BLaER1 treated with 17β-estradiol and CSF1 and Interleukin-3, amounts not matched to agents 10 nM and 100 nM (cell line): ENCODE results near the gene MAD1L1.
A peak's percentile ranks its signal among the peaks of the same experiment; 100 is the strongest.

Experiments
- H3K27ac ChIP-seq, 11 experiments: shearing (Covaris generic); formaldehyde crosslinking; 2 replicates each; pipeline ENCODE4 v1.8.1; 2022
- H3K27me3 ChIP-seq, 11 experiments: shearing (Covaris generic); formaldehyde crosslinking; 2 replicates each; pipeline ENCODE4 v1.8.1; 2022
- H3K36me3 ChIP-seq, 11 experiments: shearing (Covaris generic); formaldehyde crosslinking; 2 replicates each; pipeline ENCODE4 v1.8.1; 2022
- H3K4me1 ChIP-seq, 10 experiments: shearing (Covaris generic); formaldehyde crosslinking; 2 replicates each; pipeline ENCODE4 v1.8.1; 2022
- H3K4me2 ChIP-seq, 11 experiments: shearing (Covaris generic); formaldehyde crosslinking; 2 replicates each; pipeline ENCODE4 v1.8.1; 2022
- H3K4me3 ChIP-seq, 10 experiments: shearing (Covaris generic); formaldehyde crosslinking; 2 replicates each; pipeline ENCODE4 v1.8.1; 2022
- H3K9ac ChIP-seq, 11 experiments: shearing (Covaris generic); formaldehyde crosslinking; 2 replicates each; pipeline ENCODE4 v1.8.1; 2022
- H3K9me3 ChIP-seq, 11 experiments: shearing (Covaris generic); formaldehyde crosslinking; replicated peaks in 1 of 11; 2 replicates each; pipeline ENCODE4 v1.8.1; 2022
- H4K20me1 ChIP-seq, 11 experiments: shearing (Covaris generic); formaldehyde crosslinking; 2 replicates each; pipeline ENCODE4 v1.8.1; 2022
- Cebpa-rat ChIP-seq, 11 experiments: shearing (Covaris generic); IDR thresholded peaks; 2 replicates each; pipeline ENCODE4 v1.8.1; 2022

Gene MAD1L1

DNA sequence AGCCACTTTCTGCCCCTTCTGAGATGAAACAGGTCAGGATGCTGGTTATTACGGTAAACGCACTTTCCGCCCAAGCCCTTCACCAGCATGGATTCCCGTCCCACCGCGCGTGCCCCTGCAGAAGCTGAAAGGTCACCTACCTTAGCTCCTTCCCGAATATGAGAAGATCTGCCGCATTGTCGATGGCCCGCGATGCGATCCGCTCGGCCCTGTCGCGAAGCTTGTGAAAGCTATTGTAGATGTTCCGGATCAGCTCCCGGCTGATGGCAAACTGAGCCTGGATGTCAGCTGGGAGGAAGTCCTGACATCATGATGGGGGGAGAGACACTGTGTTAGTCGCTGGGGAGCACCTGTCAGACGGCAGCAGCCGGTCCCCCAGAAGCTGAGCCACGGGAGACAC lies 31.4 kb upstream of the MAD1L1 start:
- no peak for TF ChIP-seq Cebpa-rat (IDR thresholded peaks at IDR 0.05)
- Histone ChIP-seq H3K4me2 (peak overlapping the region in 7 of 11 experiments; percentile 41 to 68 (median 57); a peak in 15 of 22 replicates), H3K4me1 (peaks cover 29 to 53% (median 41%) of the 10 kb centered on the region in 10 experiments), H3K27me3 (peaks cover 0 to 6% (median 0%) of the 10 kb centered on the region in 11 experiments; a peak in 5 of 22 replicates), H4K20me1 (peaks cover 0 to 49% (median 9%) of the 10 kb centered on the region in 11 experiments; a peak in 15 of 22 replicates), H3K27ac (no peak overlapping the region), H3K9me3 (no peaks in the 10 kb centered on the region), H3K9ac (no peak overlapping the region), H3K36me3 (peaks cover 0 to 71% (median 18%) of the 10 kb centered on the region in 11 experiments; a peak in 20 of 22 replicates), H3K4me3 (no peak overlapping the region)

DNA sequence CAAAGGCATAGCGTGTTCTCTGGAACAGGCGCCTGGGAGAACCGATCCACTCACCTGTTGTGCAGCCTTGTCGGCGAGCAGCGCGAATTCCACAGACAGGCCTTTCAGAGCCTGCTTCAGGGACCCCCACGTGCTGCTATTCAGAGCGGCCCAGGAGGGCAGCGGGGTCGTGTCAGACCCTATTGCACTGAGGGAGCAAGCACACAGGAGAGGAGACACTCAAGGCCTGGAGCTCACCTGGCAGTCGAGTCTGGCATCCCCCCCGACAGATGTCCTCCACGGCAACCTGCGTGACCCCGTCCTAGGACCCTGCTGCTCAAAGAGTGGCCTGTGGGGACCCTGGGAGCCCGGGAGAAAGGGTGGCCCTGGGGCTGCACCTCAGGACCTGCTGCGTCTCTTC lies 30.4 kb upstream of the MAD1L1 start:
- Histone ChIP-seq H3K4me3 (no peak overlapping the region), H3K36me3 (peaks cover 0 to 81% (median 18%) of the 10 kb centered on the region in 11 experiments; a peak in 20 of 22 replicates), H3K9ac (no peak overlapping the region), H3K27me3 (peaks cover 0 to 13% (median 0%) of the 10 kb centered on the region in 11 experiments; a peak in 5 of 22 replicates), H3K27ac (no peak overlapping the region), H3K9me3 (no peaks in the 10 kb centered on the region), H4K20me1 (peaks cover 4 to 59% (median 18%) of the 10 kb centered on the region in 11 experiments; a peak in 15 of 22 replicates), H3K4me2 (no peak overlapping the region; a peak in 2 of 22 replicates), H3K4me1 (peaks cover 38 to 63% (median 51%) of the 10 kb centered on the region in 10 experiments)
- no peak for TF ChIP-seq Cebpa-rat (IDR thresholded peaks at IDR 0.05)

DNA sequence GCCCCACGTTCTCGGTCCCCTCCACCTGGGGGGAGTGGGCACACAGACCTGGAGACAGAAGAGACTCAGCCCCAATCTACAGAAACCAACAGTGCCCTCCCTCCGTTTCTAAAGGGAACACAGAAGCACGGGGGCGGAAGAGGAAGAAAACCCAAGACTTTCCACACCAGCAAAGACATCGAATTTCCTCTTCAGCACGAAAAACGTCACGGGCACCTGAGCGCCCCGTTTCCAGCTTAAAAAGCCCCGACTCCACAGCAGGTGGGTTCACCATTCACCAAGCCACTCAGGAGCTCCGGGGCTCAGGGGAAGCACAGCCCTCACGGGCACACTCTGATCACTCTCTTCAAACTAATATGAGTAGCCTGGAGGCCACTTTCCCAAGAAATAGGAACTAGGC lies 28.9 kb upstream of the MAD1L1 start:
- peaks cover 4 to 75% (median 23%) of the 10 kb centered on the region in 11 experiments; a peak in 16 of 22 replicates for H4K20me1 ChIP-seq
- peaks cover 0 to 13% (median 0%) of the 10 kb centered on the region in 11 experiments; a peak in 5 of 22 replicates for H3K27me3 ChIP-seq
- peak overlapping the region in 9 of 11 experiments; percentile 18 to 69 (median 49); a peak in 15 of 22 replicates for H3K27ac ChIP-seq
- peak overlapping the region in 4 of 10 experiments; percentile 6 to 46 (median 20); a peak in 3 of 20 replicates for H3K4me3 ChIP-seq
- peaks cover 10 to 92% (median 28%) of the 10 kb centered on the region in 11 experiments; a peak in 21 of 22 replicates for H3K36me3 ChIP-seq
- peaks cover 41 to 76% (median 60%) of the 10 kb centered on the region in 10 experiments for H3K4me1 ChIP-seq
- H3K9me3 ChIP-seq: no peaks in the 10 kb centered on the region
- no peak for TF ChIP-seq Cebpa-rat (IDR thresholded peaks at IDR 0.05)
- H3K4me2 ChIP-seq: peak overlapping the region; percentile 67 to 99 (median 80)
- H3K9ac ChIP-seq: peak overlapping the region in 8 of 11 experiments; percentile 12 to 60 (median 53); a peak in 11 of 22 replicates

DNA sequence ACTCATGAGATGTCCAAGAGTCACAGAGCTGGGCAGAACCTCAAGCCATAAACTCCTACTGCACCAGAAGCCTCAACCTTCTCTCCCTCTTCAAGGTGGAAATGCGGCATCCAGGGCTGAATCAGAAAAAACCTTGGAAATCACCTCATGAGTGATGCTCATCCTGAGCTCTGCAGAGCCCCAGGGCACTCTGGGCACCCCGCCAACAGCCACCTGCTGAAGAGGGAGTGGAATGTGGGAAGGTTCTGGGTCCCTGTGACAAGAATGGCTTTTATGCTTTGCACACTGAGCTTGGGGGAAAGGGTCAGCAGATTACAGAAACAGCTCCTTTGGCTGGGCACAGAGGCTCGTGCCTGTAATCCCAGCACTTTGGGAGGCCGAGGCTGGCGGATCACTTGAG lies 28.1 kb upstream of the MAD1L1 start:
- no peaks in the 10 kb centered on the region for H3K9me3 ChIP-seq
- peaks cover 8 to 78% (median 23%) of the 10 kb centered on the region in 11 experiments; a peak in 17 of 22 replicates for H4K20me1 ChIP-seq
- H3K36me3 ChIP-seq: peaks cover 18 to 92% (median 33%) of the 10 kb centered on the region in 11 experiments
- no peak for TF ChIP-seq Cebpa-rat (IDR thresholded peaks at IDR 0.05)
- H3K4me3 ChIP-seq: no peak overlapping the region
- H3K27me3 ChIP-seq: peaks cover 0 to 13% (median 0%) of the 10 kb centered on the region in 11 experiments; a peak in 5 of 22 replicates
- H3K4me1 ChIP-seq: peaks cover 41 to 79% (median 60%) of the 10 kb centered on the region in 10 experiments
- H3K27ac ChIP-seq: no peak overlapping the region
- H3K4me2 ChIP-seq: peak overlapping the region; percentile 67 to 99 (median 80); a peak in 21 of 22 replicates
- H3K9ac ChIP-seq: no peak overlapping the region

DNA sequence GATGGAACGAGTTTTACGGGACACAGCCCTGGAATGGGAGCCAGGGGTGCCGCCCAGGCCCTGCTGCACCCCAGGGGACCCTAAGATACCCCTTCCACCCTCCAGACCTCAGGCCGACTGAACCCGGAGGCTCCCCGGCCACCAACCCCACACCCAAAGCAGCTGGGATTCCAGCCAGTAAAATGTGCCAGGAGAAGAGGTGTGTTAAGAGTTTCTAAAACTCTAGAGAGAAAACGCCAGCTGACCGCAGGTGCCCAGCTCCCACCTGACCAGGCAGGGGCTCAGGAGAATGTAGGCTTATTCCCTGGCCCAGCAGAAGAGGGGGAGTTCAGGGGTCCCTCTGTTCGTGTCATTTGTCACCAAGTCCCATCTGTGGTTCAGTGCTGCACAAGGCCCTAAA lies 26.7 kb upstream of the MAD1L1 start:
- Histone ChIP-seq H3K4me2 (peak overlapping the region; percentile 70 to 99 (median 97)), H4K20me1 (peaks cover 8 to 87% (median 33%) of the 10 kb centered on the region in 11 experiments; a peak in 17 of 22 replicates), H3K9ac (peak overlapping the region in 10 of 11 experiments; percentile 19 to 70 (median 61); a peak in 15 of 22 replicates), H3K27me3 (peaks cover 0 to 13% (median 0%) of the 10 kb centered on the region in 11 experiments; a peak in 5 of 22 replicates), H3K9me3 (no peaks in the 10 kb centered on the region), H3K27ac (peak overlapping the region in 5 of 11 experiments; percentile 17 to 67 (median 54); a peak in 4 of 22 replicates), H3K36me3 (peaks cover 26 to 92% (median 45%) of the 10 kb centered on the region in 11 experiments), H3K4me1 (peaks cover 48 to 76% (median 61%) of the 10 kb centered on the region in 10 experiments), H3K4me3 (peak overlapping the region in 1 of 10 experiments; percentile 36; a peak in 1 of 20 replicates)
- TF ChIP-seq Cebpa-rat (IDR thresholded peaks at IDR 0.05): no peak

DNA sequence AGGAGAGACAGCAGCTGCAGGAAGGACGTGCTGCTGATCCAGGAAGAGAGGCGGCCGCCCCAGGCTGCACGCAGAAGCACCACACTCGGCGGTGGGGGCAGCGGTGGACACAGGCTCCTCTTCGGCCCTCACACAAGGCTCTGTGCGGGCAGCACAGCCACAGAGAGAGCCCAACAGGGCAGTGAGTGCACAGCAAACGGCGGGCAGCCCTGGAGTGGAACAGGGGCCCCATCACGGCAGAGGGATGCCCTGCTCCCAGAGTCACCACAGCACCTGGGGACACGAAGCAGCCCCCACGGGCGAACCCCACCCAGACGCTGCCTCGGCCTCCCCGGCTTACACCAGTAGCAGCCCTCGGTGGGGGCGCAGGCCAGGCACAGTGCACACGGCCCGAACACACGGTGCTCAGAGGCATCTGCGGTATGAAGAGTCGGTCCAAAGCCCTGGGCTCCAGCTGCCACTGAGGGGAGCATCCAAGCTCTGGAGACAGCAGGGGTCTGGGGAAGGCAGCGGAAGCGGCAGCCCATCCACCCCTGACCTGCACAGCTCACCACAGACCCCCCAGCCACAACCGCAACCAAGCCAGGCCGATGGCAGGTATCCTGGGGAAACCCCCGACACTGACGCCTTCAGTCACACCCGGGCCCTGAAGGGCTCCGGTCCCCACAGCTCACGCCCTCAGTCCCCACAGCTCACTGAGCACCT lies 26.1 kb upstream of the MAD1L1 start:
- Histone ChIP-seq H3K27me3 (peaks cover 0 to 13% (median 0%) of the 10 kb centered on the region in 11 experiments; a peak in 5 of 22 replicates), H4K20me1 (peaks cover 8 to 87% (median 38%) of the 10 kb centered on the region in 11 experiments; a peak in 17 of 22 replicates), H3K4me3 (peak overlapping the region in 7 of 10 experiments; percentile 1 to 36 (median 22); a peak in 7 of 20 replicates), H3K27ac (peak overlapping the region in 7 of 11 experiments; percentile 32 to 67 (median 43); a peak in 10 of 22 replicates), H3K4me1 (peaks cover 53 to 75% (median 61%) of the 10 kb centered on the region in 10 experiments), H3K36me3 (peaks cover 32 to 92% (median 49%) of the 10 kb centered on the region in 11 experiments), H3K9me3 (no peaks in the 10 kb centered on the region), H3K4me2 (peak overlapping the region; percentile 70 to 99 (median 97)), H3K9ac (peak overlapping the region; percentile 19 to 70 (median 60); a peak in 20 of 22 replicates)
- TF ChIP-seq Cebpa-rat (IDR thresholded peaks at IDR 0.05): no peak

DNA sequence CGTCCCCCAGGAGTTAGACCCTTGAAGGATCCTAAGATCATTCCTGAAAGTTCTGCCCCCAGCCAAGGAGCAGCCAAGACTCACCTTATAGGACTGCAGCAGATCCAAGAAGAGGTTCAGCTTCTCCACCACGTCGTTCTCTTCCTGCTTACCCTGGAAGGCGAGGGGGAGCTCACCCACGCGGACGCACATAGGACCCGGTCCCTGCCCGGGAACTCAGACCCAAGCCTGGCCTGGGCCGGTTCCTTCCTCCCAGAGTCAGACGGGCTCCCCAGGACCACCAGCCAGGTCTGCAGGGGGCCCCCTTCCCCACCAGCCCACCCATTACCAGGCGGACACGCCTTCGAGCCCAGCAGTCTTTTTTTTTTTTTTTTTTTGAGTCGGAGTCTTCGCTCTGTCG lies 24.9 kb upstream of the MAD1L1 start:
- Histone ChIP-seq H3K4me1 (peaks cover 62 to 84% (median 70%) of the 10 kb centered on the region in 10 experiments), H3K27me3 (peaks cover 0 to 13% (median 0%) of the 10 kb centered on the region in 11 experiments; a peak in 5 of 22 replicates), H3K4me3 (no peak overlapping the region), H3K36me3 (peaks cover 37 to 88% (median 47%) of the 10 kb centered on the region in 11 experiments), H3K27ac (no peak overlapping the region), H4K20me1 (peaks cover 8 to 97% (median 38%) of the 10 kb centered on the region in 11 experiments; a peak in 17 of 22 replicates), H3K9me3 (no peaks in the 10 kb centered on the region), H3K4me2 (peak overlapping the region in 8 of 11 experiments; percentile 87 to 99 (median 98); a peak in 17 of 22 replicates), H3K9ac (peak overlapping the region in 2 of 11 experiments; percentile 13 to 68; a peak in 1 of 22 replicates)
- TF ChIP-seq Cebpa-rat (IDR thresholded peaks at IDR 0.05): no peak

- no peak overlapping the region for H3K4me3 ChIP-seq
- H3K9me3 ChIP-seq: no peaks in the 10 kb centered on the region
- TF ChIP-seq Cebpa-rat (IDR thresholded peaks at IDR 0.05): no peak
- 0 out of 22 replicates have a peak overlapping the region, but pooled peaks of 2 of the 11 experiments have one; percentile 0 to 13 for H3K9ac ChIP-seq
- peak overlapping the region in 8 of 11 experiments; percentile 87 to 99 (median 98); a peak in 12 of 22 replicates for H3K4me2 ChIP-seq
- H3K27me3 ChIP-seq: peaks cover 0 to 13% (median 0%) of the 10 kb centered on the region in 11 experiments; a peak in 5 of 22 replicates
- H3K4me1 ChIP-seq: peaks cover 59 to 82% (median 69%) of the 10 kb centered on the region in 10 experiments
- peaks cover 37 to 85% (median 45%) of the 10 kb centered on the region in 11 experiments for H3K36me3 ChIP-seq
- H3K27ac ChIP-seq: no peak overlapping the region
- peaks cover 8 to 94% (median 38%) of the 10 kb centered on the region in 11 experiments; a peak in 17 of 22 replicates for H4K20me1 ChIP-seq
These were observed 24.4 kb upstream of the MAD1L1 start for GRCh38 chr7:2257046-2257551.
